Tibial nerve (tissue), 4 donors: ENCODE measurements around the gene NPAT. TPM values are rescaled to one million over a fixed set of nuclear protein-coding genes. Genes with fewer than 3 reads are reported as not detected.
"Not testable (repeated sequence)": the region's sequence is repeated elsewhere in the genome, so short reads cannot be mapped to it uniquely, and the experiment has no call there.

Experiments used
- DNase-seq, 2 donors: peaks; one replicate each; pipeline ENCODE4 v3.0.0-alpha.2; 2019; ENCODE audit warnings: low spot score in 2 of 2
- H3K27ac ChIP-seq, 4 donors: fragments of 200-600 bp; sonication (generic) in 3 of 4; one replicate each; pipeline ENCODE4 v1.5.1; 2017 to 2019; ENCODE audit warnings: mild to moderate bottlenecking in 1 of 4
- H3K27me3 ChIP-seq, 2 donors: fragments of 200-600 bp; sonication (generic) in 1 of 2; one replicate each; pipeline versions ENCODE4 v1.5.1 to v1.6.0; 2017 to 2019
- H3K36me3 ChIP-seq, 3 donors: fragments of 200-600 bp; sonication (generic); one replicate each; pipeline ENCODE4 v1.5.1; 2018 to 2019
- H3K4me1 ChIP-seq, 4 donors: fragments of 200-600 bp; sonication (generic) in 3 of 4; one replicate each; pipeline ENCODE4 v1.5.1; 2017 to 2019
- H3K4me3 ChIP-seq, 4 donors: fragments of 200-600 bp; sonication (generic) in 3 of 4; one replicate each; pipeline ENCODE4 v1.5.1; 2017 to 2019; ENCODE audit warnings: mild to moderate bottlenecking in 1 of 4, moderate library complexity in 1 of 4
- H3K9me3 ChIP-seq, 4 donors: fragments of 200-600 bp; sonication (generic) in 3 of 4; one replicate each; pipeline ENCODE4 v1.5.1; 2017 to 2019
- CTCF ChIP-seq, 5 experiments: fragments of 200-600 bp in 3 of 5; fragments of 450-650 bp in 2 of 5; sonication (generic) in 3 of 5; IDR thresholded peaks; one replicate each; pipeline ENCODE4 v1.5.1; 2016 to 2019; ENCODE audit warnings: antibody characterized with exemption in 5 of 5, mild to moderate bottlenecking in 3 of 5, moderate library complexity in 2 of 5
- EP300 ChIP-seq, 2 donors: sonication (generic); formaldehyde crosslinking; IDR thresholded peaks; one replicate each; pipeline ENCODE4 v1.6.1; 2017; ENCODE audit warnings: antibody characterized with exemption in 2 of 2, mild to moderate bottlenecking in 1 of 2
- POLR2A ChIP-seq, 2 donors: fragments of 450-650 bp; IDR thresholded peaks; one replicate each; pipeline ENCODE4 v1.6.1; 2017; ENCODE audit warnings: antibody characterized with exemption in 2 of 2, mild to moderate bottlenecking in 2 of 2, moderate library complexity in 2 of 2
- WGBS, 2 donors: methylation state at CpG; one replicate each; pipeline ENCODE4 v1.1.5; 2018; 5-methylcytosine and 5-hydroxymethylcytosine counted together
- total RNA-seq, 4 donors: library from RNA; depleted of rRNA; stranded (reverse); fragments of >200 nt; gene quantifications; one replicate each; pipeline ENCODE4 v1.1.0, GENCODE V29; 2016

NPAT gene
- total RNA-seq, 4 donors from 2014 or later = 12.6 to 16.1 (median 15.3) TPM

GRCh38 chr11:108131993-108132392 lies 90.4 kb downstream of the NPAT start:
- H3K4me1 ChIP-seq = peaks cover 0 to 25% (median 0%) of the 10 kb centered on the region in 4 donors
- peaks cover 0 to 56% (median 19%) of the 10 kb centered on the region in 3 donors for H3K36me3 ChIP-seq
- 51 to 66% methylated on average over 1 of the region's 1 CpG for WGBS, 2 donors
- H3K27ac ChIP-seq = peak overlapping the region in 1 of 4 donors; percentile 58
- no peaks in the 10 kb centered on the region for H3K9me3 ChIP-seq
- TF ChIP-seq CTCF (IDR thresholded peaks at IDR 0.05) = no peak
- no peak for TF ChIP-seq EP300 (IDR thresholded peaks at IDR 0.05)
- TF ChIP-seq POLR2A (IDR thresholded peaks at IDR 0.05) = no peak
- no peak overlapping the region for H3K4me3 ChIP-seq
- DNase-seq = no peak
- no peaks in the 10 kb centered on the region for H3K27me3 ChIP-seq

GRCh38 chr11:108128772-108129171 lies 93.7 kb downstream of the NPAT start:
- DNase-seq = no peak
- no peaks in the 10 kb centered on the region for H3K9me3 ChIP-seq
- no peaks in the 10 kb centered on the region for H3K27me3 ChIP-seq
- peaks cover 0 to 43% (median 5%) of the 10 kb centered on the region in 3 donors for H3K36me3 ChIP-seq
- no peak overlapping the region for H3K4me3 ChIP-seq
- peaks cover 0 to 38% (median 7%) of the 10 kb centered on the region in 4 donors for H3K4me1 ChIP-seq
- no peak overlapping the region for H3K27ac ChIP-seq
- WGBS, 2 donors = 95 to 98% methylated on average over 2 of the region's 2 CpGs
- TF ChIP-seq EP300 (IDR thresholded peaks at IDR 0.05) (no peak), POLR2A (IDR thresholded peaks at IDR 0.05) (no peak), CTCF (IDR thresholded peaks at IDR 0.05) (no peak)

- Histone ChIP-seq H3K27me3 (no peaks in the 10 kb centered on the region), H3K36me3 (peaks cover 0 to 34% (median 0%) of the 10 kb centered on the region in 3 donors), H3K4me1 (peaks cover 4 to 44% (median 23%) of the 10 kb centered on the region in 4 donors), H3K27ac (no peak overlapping the region), H3K9me3 (no peaks in the 10 kb centered on the region), H3K4me3 (no peak overlapping the region)
- no peak for DNase-seq
- TF ChIP-seq EP300 (IDR thresholded peaks at IDR 0.05) (no peak), POLR2A (IDR thresholded peaks at IDR 0.05) (no peak), CTCF (IDR thresholded peaks at IDR 0.05) (no peak)
- 88 to 90% methylated on average over 5 of the region's 5 CpGs for WGBS, 2 donors
Measured at GRCh38 chr11:108125096-108125495, 97.3 kb downstream of the NPAT start.

- H3K27me3 ChIP-seq = no peaks in the 10 kb centered on the region
- no peaks in the 10 kb centered on the region for H3K9me3 ChIP-seq
- whole genome bisulfite sequencing, 2 donors = 17 to 23% methylated on average over 9 of the region's 9 CpGs
- H3K4me1 ChIP-seq = peaks cover 4 to 44% (median 23%) of the 10 kb centered on the region in 4 donors
- H3K36me3 ChIP-seq = peaks cover 0 to 14% (median 0%) of the 10 kb centered on the region in 3 donors
- peak overlapping the region; percentile 84 to 99 (median 96) for H3K27ac ChIP-seq
- TF ChIP-seq POLR2A (IDR thresholded peaks at IDR 0.05) (no peak), EP300 (IDR thresholded peaks at IDR 0.05) (no peak), CTCF (IDR thresholded peaks at IDR 0.05) (no peak)
- DNase-seq = no peak
- H3K4me3 ChIP-seq = peak overlapping the region; percentile 65 to 96 (median 88)
Measured at GRCh38 chr11:108122166-108122628, 100.2 kb downstream of the NPAT start.

GRCh38 chr11:108121274-108122155 lies 100.9 kb downstream of the NPAT start, which contains the start of gene ACAT1:
ACAT1 (plus strand) TSS chr11:108121567; CDS start chr11:108121607, 40 bp downstream.
- peaks cover 4 to 44% (median 23%) of the 10 kb centered on the region in 4 donors for H3K4me1 ChIP-seq
- no peaks in the 10 kb centered on the region for H3K27me3 ChIP-seq
- H3K4me3 ChIP-seq = peak within 1 kb of the TSS; percentile 65 to 96 (median 88)
- peaks cover 0 to 11% (median 0%) of the 10 kb centered on the region in 3 donors for H3K36me3 ChIP-seq
- H3K9me3 ChIP-seq = no peaks in the 10 kb centered on the region
- WGBS, 2 donors = 0 to 1% methylated on average over 32 to 59 of the region's 73 CpGs
- peak; percentile 98 for DNase-seq
- H3K27ac ChIP-seq = peak within 1 kb of the TSS; percentile 84 to 99 (median 96)
- TF ChIP-seq CTCF (IDR thresholded peaks at IDR 0.05) = peak; percentile 26 to 89 (median 47)
- peak; percentile 65 to 98 for TF ChIP-seq EP300 (IDR thresholded peaks at IDR 0.05)
- TF ChIP-seq POLR2A (IDR thresholded peaks at IDR 0.05) = peak; percentile 71 to 97

GRCh38 chr11:108120936-108121273 lies 101.5 kb downstream of the NPAT start:
- not testable (repeated sequence) for DNase-seq, H3K9me3 ChIP-seq, H3K27me3 ChIP-seq, H3K36me3 ChIP-seq
- peak overlapping the region; percentile 84 to 99 (median 96) for H3K27ac ChIP-seq
- peak overlapping the region; percentile 65 to 96 (median 88) for H3K4me3 ChIP-seq
- 61 to 65% methylated on average over 7 of the region's 7 CpGs for WGBS, 2 donors
- peaks cover 4 to 45% (median 26%) of the 10 kb centered on the region in 4 donors for H3K4me1 ChIP-seq
